HG03521 (cell line): ENCODE data around the gene MAB21L4.

Source experiments
- ATAC-seq: cut with Tn5 transposase; IDR thresholded peaks from one replicate; pipeline ENCODE4 v1.9.1; 2021; ENCODE audit warnings: mild to moderate bottlenecking, moderate library complexity; ENCODE audit not compliant: unreplicated experiment

Gene MAB21L4

DNA sequence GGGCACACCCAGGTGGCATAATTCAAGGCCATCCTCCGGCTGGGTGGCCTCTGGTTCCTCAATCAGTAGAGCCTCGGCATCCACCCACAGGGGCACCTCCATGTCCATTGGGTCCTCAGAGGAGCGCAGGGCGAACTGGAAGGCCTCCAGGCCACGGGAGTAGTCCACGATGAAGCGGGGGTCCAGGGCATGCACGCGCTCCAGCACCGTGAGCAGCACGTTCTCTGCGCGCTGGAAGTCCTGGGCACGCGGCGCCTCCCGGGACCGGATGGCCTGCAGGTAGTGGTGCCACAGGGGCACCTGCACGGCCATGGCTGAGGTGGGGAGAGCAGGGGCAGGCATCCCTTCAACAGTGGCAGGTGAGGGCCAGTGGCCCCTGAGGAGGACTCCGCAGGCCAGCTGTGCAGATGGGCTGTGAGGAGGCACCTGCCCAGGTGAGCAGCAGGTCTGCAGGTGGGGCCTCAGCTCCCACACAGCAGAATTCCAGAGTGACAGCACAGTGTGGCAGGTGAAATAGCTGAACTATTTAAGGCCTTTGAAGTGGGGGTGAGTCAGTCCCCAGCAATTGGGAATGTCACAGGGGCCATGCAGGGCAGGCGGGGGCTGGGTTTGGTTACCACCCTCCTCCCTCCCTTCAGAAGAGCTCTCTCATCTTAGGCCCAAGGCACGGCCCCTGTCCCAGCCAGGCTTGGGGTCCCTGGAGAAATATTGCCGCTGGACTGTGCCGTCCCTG lies at the start of gene MAB21L4:
Gene MAB21L4 (minus strand): TSS at position 501 of the 733 bp plus-strand sequence. CDS start 159 bp downstream, at position 342.
- ATAC-seq = no peak

DNA sequence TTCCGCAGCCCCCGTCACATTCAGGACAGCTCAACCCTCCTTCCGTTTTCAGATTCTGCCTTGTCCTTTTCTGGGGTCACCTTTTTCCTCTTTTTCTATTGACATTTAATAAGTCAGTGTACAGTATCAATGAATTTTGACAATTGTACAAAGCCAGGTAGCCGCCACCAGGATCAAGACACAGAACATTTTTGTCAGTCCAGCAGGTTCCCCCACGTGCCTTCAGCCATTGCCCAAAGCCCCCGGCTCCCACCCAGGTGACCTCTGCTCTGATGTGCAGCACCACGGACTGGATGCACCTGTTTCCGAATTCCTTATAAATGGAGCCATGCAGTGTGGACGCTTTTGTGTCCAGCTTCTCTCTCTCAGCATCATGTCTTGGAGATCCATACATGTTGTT lies 40.1 kb upstream of the MAB21L4 start:
- no peak for ATAC-seq

DNA sequence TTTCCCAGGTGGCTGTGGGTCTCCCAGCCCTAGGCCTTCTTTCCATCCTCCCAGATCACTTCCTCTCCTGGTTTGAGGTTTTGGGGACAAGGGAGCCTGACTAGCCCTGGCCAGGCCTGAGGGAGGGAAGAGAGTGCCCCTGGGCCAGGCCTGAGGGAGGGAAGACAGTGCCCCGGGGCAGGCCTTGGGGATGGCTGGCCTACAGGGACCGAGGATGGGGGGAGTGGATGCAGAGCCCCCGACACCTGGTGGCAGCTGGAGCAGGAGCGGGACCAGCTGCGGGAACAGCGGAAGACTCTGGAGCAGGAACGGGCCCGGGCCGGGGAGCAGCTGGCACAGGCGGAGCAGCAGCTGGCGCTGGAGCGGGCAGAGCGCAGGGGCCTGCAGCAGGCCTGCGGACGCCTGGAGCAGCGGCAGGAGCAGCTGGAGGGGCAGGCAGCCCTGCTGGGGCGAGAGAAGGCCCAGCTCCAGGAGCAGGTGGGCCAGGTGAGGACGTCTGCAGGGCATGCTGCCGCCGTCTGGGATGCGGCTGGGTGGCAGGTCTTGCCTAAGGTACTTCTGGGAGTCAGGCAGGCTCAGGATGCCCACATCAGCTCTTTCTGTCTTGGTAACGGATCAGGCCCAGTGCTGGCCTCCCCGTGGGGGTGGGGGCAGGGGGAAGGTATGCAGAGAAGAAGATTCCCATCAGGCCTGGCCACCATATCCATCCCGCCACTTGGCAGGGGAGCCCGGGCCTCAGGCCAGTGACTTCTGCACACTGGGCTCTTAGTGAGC lies 39.3 kb upstream of the MAB21L4 start:
- ATAC-seq = no peak

DNA sequence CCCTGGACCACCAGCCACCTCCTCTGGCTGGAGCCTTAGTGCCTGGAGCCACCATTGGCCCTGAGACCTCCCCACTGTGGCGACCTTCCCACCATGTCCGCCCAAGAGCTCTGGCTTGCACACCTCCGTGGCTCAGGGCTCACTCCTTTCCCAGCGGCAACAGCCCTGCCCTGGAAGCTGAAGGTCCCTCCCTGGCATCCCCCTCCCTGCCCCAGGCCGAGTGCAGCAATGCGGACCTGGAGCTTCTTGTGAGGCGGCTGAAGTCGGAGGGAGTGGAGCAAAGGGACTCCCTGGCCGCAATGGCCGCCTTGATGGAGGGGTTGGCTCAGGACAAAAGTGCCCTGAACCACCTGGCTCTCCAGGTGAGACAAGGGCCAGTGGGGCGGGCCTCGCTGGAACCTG lies 38.7 kb upstream of the MAB21L4 start:
- ATAC-seq = no peak

DNA sequence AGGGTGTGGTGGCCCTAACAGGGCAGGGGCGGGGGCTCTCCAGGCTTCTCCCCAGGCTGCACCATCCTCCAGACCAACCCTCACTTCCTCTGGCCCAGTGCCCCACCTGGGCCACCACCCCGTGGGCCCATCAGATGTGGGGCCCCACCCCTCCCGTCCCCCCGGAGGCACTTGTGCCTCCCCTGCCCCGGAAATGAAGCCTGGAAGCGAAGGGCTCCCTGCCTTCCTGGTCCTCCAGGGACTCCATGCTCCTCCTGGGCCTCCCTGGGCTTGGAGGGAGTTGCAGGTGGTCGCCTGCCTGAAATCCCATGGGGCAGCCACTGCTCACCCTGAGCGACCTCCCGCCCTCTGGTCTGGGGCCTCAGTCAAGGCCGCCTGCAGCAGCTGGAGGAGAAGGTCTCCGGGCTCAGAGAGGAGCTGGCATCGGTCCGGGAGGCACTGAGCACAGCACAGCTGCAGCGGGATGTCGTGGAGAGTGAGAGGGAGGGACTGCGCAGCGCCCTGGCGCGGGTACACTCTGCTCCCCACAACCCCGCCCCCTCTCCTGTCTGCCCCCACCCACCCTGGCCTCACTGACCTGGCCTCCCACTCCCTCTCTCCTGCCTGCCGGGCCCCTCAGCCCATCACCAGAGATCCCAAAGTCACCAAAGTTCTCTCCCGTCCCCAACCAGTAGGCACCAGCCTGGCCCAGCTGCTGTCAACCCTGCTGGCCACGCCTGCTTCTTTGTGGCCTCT lies 38.2 kb upstream of the MAB21L4 start:
- ATAC-seq = no peak

DNA sequence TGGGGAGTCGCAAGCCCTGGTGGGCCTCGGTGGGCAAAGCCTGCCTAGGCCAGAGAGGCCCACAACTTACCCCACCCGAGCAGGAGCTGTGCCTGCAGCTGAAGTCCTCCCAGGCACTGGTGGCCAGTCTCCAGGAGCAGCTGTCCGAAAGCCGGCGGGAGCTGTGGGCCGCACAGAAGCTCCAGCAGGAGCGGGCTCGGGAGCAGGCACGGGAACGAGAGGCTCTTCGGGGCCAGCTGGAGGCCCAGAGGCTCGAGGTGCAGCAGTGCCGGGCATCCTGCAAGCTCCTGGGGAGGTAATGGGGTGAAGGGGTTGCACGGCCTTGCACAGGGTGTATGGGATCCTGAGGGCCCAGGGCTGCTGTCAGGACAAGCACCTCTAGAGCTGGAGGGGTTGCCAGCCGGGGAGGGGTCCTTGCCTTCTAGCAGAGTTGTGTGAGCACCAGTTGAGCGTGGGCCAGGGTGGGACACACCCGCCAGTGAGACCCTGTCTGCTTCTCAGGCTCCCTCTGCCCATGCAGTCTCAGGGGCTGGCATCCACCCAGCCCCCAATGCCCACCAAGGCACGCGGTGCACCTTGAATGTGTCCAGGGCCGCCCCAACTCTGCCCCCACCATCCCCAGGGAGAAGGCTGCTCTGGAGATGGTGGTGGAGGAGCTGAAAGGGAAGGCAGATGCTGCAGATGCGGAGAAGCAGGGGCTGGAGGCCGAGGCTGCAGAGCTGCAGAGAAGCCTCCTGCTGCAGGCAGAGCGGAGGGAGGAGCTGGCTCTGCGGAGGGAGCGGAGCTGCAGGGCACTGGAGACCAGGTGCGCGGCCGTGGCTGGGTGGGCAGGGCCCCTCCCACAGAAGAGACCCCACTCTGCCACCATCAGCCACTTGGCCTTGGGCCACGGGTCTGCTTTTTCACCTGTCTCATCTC lies 37.4 kb upstream of the MAB21L4 start:
- no peak for ATAC-seq

DNA sequence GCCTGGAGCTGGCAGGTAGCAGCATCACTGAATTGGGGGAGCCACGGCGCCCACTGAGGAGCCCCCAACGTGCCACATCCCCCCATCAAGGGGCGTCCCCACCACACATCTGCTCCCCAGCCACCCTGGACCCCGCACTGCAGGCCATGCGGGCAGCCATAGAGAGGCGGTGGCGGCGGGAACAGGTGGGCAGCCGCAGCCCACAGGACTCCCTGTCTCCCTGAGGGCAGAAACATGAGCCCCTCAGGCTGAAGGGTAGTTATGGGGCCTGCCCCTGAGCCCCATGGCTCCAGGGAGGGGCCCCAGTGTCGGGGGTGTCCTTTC lies 36.7 kb upstream of the MAB21L4 start:
- ATAC-seq = no peak

DNA sequence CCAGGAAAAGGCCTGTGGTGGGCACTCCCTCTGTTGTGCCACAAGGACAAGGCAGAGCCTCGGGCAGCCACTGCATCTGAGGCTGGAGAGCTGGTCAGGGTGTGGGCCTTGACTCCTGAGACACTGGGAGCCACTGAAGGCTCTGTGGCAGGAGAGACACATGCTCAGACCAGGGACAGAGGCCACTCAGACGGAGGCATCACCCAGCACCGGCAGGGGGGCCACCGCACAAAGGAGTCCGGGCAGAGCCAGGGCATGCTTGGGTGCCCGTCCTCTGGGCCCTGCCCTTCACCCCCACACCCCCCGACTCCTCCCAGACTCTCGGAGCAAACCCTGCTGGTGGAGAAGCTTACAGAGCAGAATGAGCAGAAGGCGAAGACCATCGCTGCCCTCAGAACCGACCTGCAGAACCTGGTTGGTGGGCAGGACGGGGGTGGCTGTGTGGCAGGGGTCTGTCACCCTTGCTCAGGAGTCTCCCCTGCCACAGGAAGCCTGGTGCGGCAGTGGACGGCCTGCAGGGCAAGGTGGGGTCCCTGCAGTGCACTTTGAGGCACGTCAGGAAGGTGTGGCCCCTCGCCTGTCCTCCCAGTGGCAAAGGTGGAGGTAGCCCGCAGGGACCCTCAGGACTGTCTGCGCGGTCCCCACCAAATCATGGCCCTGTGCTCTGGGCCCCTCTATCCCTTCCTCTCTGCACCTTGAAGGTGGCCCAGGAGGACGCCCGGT lies 36.2 kb upstream of the MAB21L4 start:
- no peak for ATAC-seq

DNA sequence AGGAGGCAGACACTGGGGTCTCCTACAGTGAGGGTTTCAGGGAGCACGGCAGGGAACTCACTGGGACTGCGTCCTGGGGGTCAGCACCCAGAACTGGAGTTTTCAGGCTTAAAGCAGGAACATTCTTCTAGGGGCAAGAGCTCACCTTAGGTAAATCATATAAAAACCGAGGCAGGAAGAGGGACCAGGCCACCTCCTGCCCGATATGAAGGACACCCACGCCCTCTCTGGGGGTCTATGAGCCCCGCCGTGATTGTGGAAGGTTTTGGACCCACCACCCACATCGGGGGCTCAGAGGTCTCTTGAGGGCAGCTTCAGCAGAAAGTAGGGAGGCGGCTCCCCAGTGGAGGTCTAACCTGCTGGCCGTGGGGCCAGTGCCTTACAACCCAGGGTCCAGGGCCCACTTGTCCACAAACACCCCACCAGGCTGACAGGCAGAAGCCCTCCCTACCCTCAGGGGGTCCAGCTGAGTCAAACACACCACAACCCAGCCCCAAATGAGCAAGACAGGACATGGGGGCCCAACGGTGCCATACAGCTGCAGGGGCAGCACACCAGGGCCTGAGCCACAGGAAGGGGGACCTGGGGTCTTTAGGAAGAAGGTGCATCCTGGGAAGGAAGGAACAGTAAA lies 35.5 kb upstream of the MAB21L4 start:
- ATAC-seq = no peak

DNA sequence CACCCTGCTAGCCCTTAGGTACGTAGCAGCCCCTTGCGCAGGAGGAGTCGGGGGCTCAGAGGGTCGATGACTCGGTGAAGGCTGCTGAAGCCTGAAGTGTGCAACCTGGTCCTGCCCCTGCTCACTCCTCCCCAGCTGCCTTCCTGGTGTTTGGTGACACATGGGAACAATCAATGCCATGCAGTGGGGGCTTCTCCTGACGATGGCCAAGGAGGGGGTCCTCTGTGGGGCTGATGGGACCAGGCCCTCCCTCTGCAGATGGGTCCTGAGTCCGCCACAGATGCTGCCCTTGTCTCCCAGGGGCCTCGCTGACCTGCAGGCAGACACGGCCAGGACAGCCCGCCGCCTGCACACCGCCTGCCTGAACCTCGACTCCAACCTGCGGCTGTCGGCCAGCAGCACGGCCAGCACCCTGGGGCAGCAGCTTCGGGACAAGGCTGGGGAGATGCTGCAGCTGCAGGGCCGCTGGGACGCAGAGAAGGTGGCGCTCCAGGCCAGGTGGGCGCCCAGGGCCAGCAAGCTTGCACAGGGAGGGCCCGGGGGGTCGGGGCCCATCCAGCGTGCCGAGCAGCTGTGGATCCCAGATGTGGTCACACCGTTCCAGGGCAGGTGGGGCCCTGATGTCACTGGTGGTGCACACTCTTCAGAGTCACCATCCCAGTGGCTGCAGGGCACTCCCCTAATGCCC lies 34.8 kb upstream of the MAB21L4 start:
- no peak for ATAC-seq

DNA sequence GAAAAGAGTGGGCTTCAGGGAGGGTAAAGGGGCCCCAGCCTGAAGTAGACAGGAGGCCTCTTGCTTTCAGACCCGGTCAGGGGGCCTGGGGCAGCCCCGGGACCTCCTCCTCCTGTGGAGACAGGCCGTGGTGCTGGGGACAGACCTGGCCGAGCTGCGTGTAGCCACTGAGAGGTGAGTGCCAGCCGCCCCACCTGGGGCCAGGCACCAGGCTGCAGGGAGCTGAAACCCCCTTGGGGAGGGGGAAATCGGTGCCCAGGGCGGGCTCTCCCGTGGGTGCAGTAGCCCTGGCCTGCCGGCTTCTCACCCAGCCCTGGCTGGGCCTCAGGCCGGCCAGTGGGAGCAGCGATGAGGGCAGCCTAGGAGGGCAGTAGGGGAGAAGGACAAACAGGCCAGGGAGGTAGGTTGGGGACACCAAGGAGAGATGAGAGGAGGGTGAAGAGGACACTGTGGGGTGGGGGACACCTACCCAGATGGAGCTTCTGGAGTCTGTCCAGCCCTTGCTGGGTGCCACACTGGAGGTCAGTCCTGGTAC lies 34.2 kb upstream of the MAB21L4 start:
- ATAC-seq = no peak

DNA sequence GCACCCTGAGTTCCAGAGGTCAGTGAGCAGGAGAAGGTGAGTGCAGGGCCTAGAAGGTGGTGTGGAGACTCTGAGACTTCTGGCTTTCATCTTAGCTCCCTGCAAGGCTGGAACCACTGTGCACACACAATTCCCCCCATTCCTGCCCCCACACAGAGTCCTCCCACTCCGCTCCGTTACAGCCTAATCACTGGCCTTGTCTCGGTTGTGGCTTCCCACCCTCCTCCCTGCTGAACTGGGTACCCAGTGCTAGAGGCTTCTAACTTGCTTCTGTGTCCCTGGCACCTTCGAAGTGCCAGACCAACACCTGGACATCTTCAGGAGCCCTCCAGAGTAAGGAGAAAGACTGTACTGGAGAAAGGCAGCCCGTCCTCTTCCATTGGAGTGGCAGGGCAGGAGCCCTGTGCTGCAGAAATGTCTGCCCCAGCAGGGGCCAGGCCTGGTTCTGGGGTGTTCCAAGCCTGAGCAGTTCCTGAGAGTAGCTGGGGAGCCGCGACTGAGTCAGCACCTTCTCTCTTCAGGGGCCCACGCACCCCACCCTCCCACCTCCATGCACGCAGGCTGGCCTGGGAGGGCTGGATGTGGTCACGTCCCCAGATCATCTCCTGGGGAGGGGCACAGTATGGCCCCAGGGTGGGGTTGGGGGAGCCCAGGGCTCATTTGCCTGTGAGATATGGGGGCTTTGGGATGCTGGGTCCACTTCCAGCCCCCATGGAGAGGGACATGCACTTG lies 33.6 kb upstream of the MAB21L4 start:
- ATAC-seq = no peak

DNA sequence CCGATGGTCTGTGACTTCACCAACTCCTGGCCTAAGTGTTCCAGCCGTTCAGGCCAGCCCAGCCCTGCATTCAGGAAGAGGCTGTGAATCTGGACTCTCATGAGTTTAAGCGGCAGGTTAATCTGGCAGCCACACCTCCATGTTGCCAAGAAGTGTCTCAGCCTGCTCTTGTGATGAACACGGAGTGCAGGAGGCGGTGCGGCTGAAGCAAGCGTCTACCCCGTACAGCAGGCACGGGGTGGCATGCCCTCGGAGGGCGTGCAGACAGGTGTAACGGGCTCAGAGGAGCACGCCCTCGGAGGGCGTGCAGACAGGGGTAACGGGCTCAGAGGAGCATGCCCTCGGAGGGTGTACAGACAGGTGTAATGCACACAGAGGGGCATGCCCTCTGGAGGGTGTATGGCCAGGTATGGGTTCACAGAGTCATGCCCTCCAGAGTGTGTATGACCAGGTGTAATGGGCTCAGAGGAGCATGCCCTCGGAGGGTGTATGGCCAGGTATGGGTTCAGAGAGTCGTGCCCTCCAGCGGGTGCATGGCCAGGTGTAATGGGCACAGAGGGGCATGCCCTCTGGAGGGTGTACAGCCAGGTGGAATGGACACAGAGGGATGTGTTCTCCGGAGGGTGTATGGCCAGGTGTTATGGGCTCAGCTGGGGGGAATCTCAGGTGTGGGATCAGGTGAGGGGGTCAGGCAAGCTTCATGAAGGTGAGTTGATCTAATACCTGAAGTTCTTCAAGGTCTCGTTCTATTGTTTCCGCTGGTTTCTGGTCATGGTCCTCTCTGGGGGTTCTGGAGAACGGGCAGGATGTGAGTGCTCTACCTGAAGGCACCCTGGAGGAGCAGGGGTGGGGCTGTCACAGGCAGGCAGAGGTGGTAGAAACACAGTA lies 32.8 kb upstream of the MAB21L4 start:
- no peak for ATAC-seq

DNA sequence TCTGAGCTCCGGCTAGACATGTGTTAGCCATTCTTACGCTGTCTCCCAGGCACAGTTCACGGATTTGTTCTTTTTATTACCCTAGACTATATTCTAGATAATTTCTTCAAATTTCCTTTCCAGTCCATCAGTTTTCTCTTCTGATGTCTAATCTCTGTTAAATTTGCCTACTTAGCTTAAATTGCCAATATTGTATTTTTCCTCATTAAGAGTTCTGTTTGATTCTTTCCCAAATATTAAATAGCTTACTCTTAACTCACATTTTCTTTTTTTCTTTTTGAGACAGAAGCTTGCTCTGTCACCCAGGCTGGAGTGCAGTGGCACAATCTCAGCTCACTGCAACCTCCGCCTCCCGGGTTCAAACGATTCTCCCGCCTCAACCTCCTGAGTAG lies 31.4 kb upstream of the MAB21L4 start:
- ATAC-seq = no peak

DNA sequence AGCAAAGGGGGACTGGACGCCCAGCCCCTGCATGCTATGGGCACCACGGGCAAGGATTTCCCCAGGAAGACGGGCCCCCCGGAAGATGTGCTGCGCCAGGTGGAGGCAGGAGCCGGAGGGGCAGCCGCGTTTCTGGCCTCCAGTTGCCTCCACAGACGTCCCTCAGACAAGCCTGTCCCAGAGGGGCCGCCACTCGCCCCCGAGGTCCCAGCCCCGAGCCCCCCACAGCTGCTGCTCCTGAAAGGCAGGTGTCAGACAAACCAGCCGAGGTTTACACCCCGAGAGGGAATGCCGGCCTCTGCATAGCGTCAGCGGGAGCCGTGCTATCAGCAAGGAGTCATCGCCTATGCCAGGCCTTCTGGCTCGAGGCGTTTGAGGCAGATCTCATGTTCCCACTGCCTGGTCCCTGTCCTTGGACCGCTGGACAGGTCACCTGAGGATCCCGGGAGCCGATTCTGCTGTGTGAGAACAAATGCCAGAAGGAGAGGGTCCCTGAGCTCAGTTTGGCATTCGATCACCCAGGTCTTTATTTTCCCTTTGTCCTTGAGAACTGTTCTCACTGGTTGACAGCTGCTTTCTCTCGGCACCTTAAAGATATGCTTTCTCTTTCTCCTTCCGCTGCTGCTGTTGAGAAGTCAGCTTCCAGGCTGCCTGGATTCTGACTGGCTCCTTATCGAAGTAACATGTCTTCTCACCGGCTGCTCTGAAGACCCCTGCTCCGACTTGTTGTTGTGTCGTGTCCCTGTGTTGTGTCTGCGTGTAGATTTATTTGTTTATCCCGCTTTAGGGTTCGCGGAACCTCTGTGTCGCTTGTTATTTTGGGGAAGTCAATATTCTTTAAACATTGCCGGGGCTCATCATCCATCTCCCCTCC lies 30.8 kb upstream of the MAB21L4 start:
- ATAC-seq = no peak
